HTERT RPE-1 (cell line): Measurements from ENCODE around the gene MPND.
"Not testable (repeated sequence)": the region's sequence is repeated elsewhere in the genome, so short reads cannot be mapped to it uniquely, and the experiment has no call there.

Experiments used
- in situ Hi-C: fragments of 300-500 bp; cut with MboI; formaldehyde crosslinking; loops from 4 replicates; pipeline ENCODE4 v1.14.3; 2020; ENCODE audit warnings: low sequenced_read_pairs

Gene MPND

DNA sequence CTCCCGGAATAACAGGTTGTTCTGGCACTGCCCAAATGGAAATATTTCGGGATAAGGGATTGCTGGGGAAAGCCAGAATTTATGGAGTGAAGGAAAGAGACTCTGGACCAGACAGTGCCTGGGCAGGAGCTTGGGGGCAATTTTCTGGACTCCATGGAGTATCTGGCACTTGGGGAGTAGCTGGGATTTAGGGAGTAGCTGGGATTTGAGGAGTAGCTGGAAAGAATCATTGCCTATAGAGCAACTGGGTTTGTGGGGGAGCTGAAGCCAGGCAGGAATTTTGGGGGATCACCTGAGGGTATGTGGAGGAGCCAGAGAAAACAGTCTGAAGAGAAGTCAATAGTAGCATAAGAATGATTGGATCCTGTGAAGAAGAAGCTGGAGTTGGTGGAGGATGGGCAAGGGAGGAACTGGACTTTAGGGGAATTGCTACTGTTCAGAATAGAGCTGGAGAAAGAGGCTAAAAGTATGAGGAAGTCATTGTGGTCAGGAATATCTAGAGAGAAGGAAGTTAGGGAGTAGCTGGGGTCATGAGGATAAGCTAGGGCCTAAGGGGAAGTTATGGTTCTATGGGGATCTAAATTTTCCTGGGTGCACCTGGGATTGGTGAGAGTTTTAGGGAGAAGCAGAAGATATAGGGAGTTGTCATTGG, 24.2 kb upstream of the MPND start:
- in situ Hi-C loops, result no loop called here

DNA sequence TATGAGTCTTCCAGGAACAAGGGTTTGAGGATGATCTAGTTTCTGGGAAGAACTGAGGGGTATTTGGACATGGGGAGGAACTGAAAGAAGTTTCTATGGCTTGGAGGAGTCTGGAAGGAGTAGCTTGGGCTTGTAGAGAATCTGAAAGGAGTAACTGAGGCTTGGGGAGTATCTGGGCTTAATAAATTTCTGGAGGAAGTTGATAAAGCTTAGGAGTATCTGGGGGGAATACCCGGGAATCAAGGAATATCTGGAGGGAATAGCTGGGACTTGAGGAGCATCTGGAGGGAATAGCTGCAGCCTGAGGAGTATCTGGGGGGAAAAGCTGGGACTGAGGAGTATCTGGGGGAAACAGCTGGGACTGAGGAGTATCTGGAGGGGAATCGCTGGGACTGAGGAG, 22.9 kb upstream of the MPND start:
- in situ Hi-C loops, result no loop called here

DNA sequence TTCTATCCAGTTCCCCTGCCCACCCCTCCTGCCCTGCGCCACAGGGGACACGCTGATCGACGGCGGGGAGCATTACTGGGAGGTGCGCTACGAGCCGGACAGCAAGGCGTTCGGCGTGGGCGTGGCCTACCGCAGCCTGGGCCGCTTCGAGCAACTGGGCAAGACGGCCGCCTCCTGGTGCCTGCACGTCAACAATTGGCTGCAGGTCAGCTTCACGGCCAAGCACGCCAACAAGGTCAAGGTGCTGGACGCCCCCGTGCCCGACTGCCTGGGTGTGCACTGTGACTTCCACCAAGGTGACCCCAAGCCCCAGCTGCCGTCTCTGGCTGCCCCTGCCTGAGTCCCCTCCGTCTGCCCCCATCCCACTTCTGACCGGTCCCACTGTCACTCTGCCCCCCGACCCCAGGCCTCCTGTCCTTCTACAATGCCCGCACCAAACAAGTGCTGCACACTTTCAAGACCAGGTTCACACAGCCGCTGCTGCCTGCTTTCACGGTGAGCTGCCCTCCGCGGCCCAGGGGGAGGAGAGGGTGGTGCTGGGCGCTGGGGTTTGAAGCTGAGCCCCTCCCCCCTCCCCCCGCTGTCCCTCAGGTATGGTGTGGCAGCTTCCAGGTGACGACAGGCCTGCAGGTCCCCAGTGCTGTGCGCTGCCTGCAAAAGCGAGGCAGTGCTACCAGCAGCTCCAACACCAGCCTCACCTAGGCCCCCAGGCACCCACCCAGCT, 20.3 kb upstream of the MPND start:
- in situ Hi-C loops, result no loop called here

DNA sequence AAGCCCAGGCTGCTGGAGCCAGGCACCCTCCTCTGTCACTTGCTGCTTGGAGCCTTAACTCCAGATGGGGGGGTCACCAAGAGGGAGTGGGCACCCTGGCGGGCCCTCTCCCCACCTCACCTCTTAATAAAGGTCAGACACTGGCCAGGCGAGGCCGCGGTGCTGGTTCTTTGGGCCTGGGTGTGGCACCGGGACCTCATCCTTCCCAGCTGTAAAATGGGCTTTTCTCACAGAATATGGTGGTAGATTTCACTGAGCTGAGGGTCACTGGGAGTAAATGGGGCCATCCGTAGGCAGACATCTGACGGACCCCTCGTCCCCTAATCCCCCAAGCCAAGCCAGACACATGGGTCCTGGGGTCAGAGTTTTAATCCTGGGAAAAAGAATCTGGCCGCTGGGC, 19.7 kb upstream of the MPND start:
- in situ Hi-C loops, result no loop called here

DNA sequence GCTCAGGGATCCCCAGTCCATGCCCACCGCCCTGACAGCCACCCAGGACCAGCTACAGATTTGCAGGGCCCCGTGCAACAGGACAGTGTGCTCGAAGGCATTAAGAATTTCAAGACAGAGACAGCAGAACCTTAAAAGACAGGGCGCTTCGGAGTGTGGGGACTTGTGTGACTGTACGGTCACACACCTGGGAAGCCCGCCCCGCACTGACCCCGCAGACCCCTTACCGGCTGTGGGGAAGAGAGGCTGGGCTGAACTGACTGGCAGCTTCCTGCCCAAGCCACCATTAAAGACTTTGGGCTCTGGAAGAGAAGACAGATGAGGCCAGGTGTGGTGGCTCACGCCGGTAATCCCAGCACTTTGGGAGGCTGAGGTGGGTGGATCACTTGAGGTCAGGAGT, 19.1 kb upstream of the MPND start:
- in situ Hi-C loops, result no loop called here

DNA sequence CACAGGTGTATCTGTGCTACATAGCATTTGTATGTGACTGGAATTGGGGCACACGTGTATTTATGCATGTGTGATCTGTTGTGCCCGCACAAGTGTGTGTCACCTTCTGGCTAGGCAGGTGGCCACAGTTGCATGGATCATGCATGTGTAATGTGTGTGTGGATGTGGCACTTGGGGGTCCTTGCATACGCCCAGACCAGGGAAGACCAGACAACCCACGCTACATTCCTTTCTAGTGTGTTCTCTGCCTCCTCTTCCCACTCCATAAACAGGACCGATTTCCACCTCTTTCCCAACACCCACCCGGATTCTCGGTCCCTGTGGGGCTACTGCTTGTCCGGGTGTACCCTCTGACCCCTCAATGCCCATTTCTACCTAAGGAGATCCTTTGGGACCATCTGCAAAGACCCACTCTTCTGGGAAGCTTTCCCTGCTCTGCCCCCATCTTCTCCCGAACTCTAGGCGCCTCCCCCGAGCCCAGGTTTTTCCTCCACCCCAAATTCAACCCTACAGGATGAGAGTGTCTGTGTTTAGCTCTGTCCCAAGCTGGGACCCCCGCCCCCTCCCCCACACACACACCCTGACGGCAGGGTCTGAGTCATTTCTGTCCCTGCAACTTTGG, 17.0 kb upstream of the MPND start:
- in situ Hi-C loops, result no loop called here

DNA sequence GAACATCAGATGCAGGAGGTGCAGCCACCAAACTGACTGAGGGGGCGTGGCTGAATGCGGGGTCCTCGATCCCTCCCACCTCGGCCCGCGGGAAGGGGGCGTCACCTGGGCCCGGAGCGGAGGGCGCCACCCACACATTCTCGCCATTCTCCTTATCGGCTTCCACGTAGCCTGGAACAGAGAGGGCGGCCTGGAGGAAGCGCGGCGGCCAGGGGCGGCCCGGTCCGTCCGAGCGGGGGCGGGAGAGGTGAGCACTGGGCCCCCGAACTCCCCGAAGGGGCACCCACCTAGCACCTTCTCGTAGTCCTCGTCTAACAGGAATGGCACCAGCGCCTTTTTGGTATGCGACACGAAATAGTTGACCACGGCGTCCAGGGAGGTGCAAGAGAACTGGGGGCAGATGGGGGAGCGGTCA, 16.5 kb upstream of the MPND start:
- in situ Hi-C loops, result no loop called here

DNA sequence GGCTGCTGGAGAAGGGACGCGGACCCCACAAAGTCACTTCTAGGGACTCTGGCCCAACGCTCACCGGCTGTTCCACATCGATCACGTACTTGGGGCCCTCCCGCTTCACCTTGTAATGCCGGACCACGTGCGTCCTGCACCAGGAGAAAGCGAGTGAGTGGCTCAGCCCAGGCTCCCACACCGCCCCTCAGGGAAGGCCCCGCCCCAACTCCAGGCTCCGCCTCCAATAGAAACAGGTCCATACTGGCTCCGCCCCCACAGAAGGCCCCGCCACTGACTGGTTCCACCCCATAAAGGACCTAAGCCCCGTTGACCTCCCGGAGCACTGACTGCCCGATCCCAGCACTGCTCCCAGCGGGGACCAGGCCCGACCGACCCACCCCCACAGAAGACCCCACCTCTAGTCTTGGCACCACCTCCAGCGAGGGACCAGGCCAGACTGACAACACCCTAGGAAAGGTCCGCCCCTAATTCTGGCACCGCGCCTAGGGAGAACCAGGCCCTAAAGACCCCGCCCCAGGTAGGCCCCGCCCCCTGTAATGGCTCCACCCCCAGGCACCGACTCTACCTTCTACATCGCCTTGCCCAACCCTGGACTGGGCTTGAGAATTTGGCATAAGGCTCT, 16.0 kb upstream of the MPND start:
- in situ Hi-C loops, result no loop called here

DNA sequence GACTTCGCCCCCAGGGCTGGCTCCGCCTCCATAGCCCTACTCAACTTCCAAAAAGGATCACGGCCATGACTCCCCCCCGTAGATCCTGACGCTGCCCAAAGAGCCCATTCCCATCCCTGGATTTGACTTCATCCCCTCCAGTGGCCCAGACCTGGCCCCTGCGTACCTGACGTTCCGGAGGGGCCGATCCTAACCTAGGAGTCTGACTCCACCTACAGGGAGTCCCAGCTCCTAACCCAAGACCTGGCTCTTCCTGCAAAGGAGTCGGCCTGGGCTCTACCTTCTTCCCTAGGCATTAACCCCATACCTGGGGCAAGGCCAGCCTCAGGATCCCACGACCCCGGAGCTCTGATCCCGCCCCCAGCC, 15.5 kb upstream of the MPND start:
- in situ Hi-C loops, result no loop called here

DNA sequence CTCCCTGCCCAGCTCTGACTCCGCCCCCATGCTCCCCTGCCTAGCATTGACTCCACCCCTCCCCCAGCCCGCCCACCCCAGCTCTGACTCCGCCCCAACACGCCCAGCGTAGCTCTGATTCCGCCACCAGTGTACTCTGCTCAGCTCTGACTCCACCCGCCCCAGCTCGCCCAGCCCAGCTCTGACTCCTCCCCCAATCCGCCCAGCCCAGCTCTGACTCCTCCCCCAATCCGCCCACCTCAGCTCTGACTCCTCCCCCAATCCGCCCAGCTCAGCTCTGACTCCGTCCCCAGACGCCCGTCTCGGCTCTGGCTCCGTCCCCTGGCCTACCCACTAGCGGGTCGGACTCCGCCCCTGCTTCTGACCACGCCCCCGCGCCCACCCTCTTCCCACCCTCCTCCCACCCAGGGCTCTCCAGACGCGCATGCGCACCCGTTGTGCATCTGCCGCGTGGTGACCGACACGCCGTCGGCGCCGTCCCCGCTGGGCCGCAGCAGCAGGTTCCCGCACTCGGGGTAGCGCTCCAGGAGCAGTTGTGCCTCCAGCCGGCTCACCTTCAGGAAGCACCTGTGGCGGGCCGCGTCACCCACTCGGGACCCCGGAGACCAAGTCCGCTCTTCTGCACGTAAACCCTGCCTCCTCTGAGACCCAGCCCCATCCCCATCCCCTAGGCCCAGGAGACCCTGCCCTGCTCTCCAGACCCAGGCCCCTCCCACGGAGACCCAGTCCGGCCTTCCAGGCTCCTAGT, 14.9 kb upstream of the MPND start:
- in situ Hi-C loops, result no loop called here

DNA sequence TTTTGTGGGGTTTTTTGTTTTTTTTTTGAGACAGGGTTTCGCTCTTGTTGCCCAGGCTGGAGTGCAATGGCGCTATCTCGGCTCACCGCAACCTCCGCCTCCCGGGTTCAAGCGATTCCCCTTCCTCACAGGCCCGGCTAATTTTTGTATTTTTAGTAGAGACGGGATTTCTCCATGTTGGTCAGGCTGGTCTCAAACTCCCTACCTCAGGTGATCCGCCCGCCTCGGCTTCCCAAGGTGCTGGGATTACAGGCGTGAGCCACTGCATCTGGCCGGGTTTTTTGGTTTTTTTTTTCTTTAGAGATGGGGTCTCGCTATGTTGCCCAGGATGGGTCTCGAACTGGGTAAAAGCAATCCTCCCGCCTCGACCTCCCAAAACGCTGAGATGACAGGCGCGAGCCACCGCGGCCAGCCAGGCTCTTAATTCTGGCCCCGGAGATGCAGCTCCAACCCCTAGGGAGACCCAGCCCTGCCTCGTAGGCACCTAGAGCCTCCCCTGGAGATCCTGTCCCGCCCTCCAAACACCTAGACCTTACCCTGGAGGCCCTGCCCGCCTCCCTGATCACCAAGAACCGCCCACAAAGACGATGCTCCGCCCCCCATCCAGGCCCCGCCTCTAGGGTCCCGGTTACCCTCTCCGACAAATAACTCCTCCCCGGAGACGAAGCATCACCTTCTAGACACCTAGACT, 14.2 kb upstream of the MPND start:
- in situ Hi-C loops, result not testable (repeated sequence)

DNA sequence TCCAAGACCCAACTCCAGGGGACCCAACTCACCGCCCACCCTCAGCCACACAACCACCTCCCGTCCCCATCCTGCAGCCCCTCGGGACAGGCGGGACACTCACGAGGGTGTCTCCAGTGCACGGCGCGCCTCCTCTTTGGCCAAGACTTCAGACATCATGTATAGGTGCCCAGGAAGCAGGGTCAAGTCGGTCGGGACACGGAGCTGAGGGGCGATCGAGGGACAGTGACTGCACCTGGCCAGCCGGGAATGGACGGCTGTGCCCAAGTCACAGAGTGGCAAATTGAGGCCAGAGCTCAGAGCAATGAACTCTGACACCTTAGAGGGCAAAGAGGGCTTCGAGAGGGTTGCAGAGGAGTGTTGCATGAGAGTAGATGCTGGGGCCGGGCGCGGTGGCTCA, 13.5 kb upstream of the MPND start:
- in situ Hi-C loops, result no loop called here

DNA sequence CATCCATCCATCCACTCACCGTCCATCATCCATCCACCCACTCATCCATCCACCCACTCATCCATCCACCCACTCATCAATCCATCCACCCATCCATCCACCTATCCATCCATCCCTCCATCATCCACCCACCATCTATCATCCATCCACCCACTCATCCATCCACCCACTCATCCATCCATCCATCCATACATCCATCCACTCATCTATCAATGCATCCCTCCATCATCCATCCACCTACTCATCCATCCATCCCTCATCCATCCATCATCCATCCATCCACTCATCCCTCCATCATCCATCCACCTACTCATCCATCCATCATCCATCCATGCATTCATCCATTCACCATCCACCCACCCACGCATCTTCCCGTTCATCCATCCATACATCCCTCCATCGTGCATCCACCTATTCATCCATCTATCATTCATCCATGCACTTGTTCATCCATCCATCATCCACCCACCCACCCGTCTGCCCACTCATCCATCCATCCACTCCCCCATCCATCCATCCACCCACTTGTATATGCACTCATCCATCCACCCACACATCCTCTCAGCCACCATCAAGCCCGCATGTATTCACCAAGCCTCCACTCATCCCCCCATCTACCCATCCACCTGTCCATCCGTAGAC, 8.3 kb upstream of the MPND start:
- in situ Hi-C loops, result no loop called here

DNA sequence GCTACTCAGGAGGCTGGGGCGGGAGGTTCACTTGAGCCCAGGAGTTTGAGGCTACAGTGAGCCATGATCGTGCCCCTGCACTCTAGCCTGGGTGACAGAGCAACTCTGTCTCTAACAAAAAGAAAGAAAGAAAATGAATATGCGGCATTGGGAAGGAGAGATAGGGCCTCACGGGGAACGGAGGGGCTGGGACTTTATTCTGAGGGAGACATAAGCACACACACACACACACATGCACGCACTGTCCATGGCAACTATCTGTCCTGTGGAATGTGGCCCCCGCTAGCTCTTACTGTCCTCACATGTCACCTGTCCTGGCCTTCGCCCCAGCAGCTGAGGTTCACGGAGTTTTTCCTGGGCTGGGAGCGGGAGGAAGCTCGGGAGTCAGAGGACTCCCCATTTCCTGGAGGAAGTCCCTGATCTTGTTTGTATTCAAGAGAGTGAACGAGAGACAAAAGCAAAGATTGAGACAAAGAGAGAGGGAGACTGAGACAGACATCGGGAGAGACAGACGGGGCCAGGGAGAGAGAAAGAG, 5.4 kb upstream of the MPND start:
- in situ Hi-C loops, result no loop called here

DNA sequence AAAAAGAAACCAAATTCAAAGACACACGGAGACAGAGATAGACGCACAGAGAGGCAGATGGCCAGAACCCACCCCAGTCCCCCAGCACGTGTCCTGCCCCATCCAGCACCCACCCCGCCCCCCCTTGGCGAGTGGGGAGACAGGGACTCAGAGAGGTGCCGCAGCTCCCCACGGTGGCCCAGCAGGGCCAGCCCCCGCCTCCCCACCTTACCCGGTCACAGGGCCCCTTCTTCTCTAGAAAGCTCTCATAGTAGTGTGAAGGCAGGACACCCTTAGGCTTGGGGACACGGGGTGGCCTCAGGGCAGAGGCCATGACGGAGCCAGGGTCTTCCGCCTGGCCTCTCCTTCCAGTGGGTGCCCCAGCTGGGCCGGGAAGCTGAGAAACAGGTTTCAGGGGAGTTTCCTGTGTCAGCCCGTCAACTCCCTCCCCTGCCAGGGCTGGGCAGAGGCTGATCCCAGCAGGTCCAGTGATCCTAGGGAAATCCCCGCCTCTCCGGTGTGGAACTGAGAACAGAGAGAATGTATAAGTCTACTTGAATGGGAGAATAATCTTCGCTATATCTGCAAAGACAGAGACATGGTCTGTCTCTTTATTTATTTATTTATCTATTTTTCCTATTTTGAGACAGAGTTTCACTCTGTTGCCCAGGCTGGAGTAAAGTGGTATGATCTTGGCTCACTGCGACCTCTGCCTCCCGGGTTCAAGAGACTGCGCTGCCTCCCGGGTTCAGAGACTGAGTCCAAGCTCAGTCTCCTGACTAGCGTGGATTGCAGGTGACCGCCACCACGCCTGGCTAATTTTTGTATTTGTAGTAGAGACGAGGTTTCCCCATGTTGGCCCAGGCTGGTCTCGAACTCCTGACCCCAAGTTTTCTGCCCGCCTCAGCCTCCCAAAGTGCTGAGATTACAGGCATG, 4.7 kb upstream of the MPND start, which contains the start of gene STAP2:
Gene STAP2, minus strand, starts transcription at position 387 of the 915 bp plus-strand sequence. Its CDS starts 74 bp downstream, at position 313.
- in situ Hi-C loops, result no loop called here

DNA sequence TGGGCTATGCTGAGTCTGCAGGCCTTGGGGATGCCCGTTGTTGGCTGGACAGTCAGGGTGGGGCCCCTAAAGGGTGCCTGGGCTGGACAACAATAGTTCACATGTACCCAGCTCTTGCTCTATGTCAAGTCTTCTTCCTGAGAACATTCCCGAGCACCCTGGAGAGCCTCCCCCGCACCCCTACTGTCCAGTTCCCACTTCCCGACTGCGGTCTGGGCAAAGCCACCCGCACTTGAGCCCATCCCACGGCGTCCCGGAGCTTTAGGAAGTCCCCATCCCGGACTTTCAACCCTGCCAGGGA, 1.1 kb upstream of the MPND start:
- in situ Hi-C loops, result no loop called here

DNA sequence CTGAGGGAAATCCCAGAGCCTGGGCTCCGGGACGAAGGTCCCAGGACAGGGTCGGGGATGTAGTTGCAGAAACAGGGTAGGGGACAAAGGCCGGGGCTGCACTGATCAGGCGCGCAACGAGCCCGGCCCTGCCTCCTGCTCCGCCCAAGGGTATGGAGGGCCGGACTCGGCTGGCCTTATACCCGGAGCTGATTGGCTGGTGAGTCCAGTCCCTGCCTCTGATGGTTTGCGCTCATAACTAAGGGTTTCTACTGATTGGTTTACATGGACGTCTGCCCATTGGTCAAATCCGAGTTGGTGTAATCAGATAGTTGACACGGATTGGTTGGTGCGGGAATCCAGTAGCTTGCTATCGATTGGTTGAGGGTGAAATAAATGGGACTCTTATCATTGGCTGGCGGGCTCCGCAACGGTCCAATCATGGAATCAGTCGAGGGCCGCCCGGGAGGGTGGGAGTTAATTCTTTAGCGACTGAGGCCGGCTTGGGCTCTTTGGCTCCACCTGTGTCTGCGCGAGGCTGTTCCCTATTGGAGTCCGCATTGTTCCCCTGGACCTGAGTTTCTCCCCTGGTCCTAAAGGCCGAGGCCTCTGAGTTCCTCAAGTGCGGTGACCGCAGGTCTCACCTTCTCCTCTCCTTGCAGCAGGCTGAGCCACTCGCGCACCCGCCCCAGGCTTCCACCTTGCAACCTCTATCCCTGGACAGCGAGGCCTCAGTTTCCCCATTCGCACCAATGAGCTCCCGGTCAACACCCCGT, 570 bp upstream of the MPND start:
- in situ Hi-C loops, result no loop called here

DNA sequence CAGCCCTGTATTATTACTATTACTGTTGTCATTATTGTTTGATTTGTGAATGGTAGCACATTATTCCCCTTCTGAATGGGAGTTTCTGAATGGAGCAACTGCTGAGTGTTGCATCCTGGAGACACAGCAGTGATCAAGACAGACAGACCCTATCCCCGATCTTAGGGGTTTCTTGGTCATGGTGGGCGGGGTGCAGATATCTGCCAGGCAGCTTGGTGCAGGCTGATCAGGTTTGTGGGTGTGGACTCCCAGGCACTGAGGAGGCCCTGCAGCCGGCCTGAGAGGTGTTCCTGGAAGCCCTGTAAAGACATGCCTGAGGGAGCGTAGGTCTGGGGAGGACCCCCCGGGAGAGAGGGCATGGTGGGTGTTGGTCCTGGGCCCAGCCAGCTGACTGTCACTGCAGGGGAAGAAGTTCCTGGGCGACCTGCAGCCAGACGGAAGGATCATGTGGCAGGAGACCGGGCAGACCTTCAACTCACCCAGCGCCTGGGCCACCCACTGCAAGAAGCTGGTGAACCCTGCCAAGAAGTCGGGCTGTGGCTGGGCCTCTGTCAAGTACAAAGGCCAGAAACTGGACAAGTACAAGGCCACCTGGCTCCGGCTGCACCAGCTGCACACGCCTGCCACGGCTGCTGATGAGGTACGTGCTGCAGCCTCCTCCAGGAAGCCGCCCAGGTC, 2.1 kb downstream of the MPND start:
- in situ Hi-C loops, result no loop called here
